Fibroblast of skin of left quadriceps (primary cell): Measurements from ENCODE around the gene ANKRD26.
"Not testable (repeated sequence)": the region's sequence is repeated elsewhere in the genome, so short reads cannot be mapped to it uniquely, and the experiment has no call there.

ENCODE experiments used
- DNase-seq, 2 experiments: peaks; one replicate each; pipeline ENCODE4 v3.0.0-alpha.2; 2013; ENCODE audit warnings: low read depth in 2 of 2

Gene ANKRD26

GRCh38 chr10:27099916-27100812 lies at the start of gene ANKRD26:
TSS of gene ANKRD26 (minus strand) at chr10:27100494. CDS start at chr10:27100326, 168 bp downstream.
- DNase-seq, result peak; percentile 94

GRCh38 chr10:27147701-27148100 lies 47.4 kb upstream of the ANKRD26 start:
- no peak for DNase-seq

DNA sequence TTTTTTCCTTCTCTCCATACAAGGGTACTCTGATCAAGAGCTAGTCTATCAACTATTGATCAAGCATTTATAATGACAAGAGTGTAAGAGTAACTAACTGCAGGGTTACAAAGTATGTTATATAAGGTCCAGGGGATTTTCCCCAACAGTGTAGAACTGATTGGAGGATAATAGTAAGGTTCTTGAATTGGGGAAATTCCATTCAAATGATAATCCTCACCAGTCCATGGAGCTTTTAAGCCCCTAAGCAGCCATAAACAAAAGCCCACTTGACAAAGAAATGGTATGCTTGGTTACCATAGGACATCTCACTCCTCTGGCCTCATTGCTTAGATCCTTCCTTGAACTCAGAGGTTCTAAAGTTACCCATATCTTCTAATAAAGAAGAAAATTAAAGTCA lies 45.6 kb upstream of the ANKRD26 start:
- DNase-seq, result no peak

DNA sequence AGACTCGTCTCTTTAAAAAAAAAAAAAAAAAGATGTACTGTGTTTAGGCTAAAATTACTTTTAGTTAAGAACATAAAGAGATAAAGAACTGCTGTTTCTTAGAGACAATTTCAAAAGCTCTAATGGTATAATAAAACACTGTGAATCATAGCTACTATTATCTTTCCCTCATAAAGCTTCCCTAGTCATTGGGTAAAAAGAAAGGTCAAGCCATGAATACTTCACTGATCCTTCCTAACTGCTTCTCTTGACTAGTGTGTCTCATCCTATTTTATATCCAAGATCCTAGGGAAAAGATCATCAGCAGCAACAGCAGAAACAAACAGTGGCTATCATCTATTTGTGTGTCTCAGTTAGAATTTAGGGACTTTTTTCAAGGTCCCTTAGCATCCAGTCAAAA lies 43.4 kb upstream of the ANKRD26 start:
- DNase-seq, result no peak

DNA sequence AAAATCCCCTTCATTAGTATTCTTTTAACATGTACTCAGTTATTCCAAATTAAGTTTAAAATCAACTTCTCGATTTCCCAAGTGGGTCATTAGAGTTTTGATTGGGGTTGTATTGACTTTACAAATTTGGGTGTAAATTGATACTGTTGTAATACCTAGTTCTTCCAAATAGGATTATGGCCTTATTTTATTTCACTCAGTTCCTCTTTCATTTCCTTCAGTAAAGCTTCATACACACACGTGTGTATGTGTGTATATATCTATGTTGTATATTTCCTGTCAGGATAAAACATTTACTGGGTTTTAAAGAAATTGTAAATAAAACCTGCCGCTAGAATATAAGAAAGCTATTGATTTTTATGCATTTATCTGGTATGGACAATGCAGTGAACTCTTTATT lies 38.0 kb upstream of the ANKRD26 start:
- no peak for DNase-seq

- no peak for DNase-seq
These were observed 34.1 kb upstream of the ANKRD26 start for GRCh38 chr10:27134371-27134770.

DNA sequence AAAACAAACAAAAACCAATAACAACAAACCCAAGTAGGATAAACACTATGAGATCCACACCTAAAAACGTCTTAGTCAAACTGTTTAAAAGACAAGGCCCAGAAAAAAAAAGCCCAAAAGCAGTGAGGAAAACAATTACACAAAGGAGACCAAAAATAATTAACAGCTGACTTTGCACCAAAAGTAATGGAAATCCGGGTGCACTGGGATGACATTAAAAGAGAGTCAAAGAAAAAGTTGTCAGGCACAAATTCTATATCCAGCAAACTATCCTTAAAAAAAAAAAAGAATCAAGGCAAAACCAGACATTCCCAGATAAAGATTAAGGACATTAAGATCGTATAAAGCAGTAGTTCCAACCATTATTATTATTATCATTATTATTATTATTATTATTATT lies 7.9 kb upstream of the ANKRD26 start:
- no peak for DNase-seq

DNA sequence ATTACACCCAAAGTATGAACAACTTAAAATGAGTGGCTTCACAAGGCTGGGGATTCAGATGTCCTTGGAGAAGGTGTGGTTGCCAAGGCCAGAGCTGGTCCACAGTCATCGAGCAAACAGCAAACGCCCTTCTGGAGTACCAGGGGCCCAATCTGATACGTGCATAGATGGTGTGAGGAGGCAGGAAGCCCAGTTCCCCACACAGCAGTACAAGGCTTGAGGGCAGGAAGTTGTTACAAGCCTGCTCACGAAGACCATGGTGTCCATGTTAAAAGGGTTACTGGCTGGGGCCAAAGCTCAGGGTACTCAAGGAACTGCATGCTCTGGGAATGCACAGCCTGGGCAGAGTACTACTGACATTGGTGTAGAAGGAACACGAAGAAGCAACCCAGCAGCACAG lies 4.6 kb upstream of the ANKRD26 start:
- no peak for DNase-seq

DNA sequence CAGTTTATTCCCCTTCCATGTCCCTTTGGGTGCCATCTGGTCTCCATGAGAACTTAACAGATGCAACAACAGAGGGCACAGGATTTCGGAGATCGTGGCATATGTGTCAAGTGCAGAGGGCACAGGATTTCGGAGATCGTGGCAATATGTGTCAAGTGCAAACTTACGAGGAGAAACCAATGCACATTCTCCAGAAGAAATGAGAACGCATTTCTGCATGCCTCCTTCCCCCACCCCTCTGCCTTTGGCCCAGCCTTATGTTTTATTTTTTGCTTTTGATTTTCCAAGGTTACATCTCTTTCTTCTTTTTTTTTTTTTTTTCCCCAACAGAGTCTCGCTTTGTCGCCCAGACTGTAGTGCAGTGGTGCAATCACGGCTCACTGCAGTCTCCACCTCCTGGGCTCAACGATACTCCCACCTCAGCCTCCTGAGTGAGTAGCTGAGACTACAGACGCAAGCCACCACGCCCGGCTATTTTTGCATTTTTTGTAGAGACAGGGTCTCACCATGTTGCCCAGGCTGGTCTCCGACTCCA lies 586 bp upstream of the ANKRD26 start:
- DNase-seq, result peak in 1 of 2 experiments; percentile 1

DNA sequence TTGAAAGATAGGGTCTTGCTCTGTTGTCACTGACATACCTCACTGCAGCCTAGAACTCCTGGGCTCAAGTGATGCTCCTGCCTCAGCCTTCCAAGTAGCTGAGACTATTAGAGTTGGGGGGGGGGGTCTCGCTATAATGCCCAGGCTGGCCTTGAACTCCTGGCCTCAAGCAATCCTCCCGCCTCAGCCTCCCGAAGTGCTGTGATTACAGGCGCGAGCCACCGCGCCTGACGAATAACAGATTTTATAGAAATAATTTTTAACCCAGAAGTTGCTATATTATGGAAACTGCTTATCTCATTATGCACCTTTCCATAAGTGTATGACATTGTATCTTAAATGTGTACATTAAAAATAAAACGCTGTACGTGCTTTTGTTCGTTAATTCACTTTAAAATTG lies 846 bp downstream of the ANKRD26 start:
- no peak for DNase-seq

- DNase-seq, result no peak
These were observed 11.9 kb downstream of the ANKRD26 start for GRCh38 chr10:27088119-27089044.

DNA sequence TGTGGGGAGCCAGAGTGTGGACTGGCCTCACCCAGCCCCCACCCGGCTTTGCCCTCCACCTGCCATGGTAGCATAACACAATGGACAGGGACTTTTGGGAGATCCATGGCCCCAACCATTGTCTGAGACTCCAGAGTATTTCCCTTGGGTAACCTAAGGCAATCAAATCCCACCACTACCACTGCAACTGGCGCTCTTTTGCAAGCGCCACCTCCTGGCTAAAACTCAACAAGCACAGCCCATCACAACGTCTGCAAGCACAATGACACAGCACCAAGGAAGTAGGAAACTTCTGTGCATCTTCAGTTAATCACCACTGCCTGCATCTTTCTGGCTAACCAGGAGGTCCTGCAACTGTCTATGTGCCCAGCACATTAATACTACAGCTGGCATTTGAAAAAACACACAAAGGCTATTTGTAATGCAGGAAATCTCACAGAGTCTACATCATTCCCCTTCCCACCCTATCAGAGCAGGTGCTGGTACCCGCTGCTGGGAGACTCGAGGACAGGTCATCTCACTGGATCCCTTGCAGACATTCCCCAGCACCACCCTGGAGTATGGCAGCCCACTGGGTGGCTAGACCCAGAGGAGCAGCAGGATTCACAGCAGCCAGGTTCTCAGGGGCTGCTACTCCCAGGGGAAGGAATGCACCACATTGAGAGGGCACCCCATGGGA lies 27.7 kb downstream of the ANKRD26 start:
- DNase-seq, result no peak

DNA sequence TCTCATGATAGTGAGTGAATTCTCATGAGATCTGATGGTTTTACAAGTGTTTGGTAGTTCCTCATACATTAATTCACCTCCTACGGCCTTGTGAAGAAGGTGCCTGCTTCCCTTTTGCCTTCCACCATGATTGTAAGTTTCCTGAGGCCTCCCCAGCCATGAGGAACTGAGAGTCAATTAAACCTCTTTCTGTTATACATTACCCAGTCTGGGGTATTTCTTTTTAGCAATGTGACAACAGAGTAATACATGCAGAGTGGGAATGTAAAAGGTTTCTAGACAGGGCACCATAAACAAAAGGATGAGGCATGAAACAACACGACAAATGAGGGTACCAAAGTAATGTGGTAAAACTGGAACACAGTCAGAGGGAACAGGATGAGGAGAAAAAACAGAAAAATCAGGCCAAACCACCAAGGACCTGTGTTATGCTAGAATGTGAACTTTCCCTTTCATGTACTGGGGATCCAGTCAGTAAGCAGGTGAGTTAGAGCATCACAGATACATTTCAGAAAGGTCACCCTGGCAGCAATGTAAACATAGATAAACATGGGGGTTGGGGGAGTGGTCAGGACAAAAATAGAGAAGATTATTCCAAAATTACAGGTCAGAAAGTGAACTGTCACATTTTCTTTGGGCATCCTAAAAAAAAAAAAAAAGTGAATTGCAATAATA lies 31.9 kb downstream of the ANKRD26 start:
- no peak for DNase-seq

- no peak for DNase-seq
These were observed 35.2 kb downstream of the ANKRD26 start for GRCh38 chr10:27065084-27065483.

DNA sequence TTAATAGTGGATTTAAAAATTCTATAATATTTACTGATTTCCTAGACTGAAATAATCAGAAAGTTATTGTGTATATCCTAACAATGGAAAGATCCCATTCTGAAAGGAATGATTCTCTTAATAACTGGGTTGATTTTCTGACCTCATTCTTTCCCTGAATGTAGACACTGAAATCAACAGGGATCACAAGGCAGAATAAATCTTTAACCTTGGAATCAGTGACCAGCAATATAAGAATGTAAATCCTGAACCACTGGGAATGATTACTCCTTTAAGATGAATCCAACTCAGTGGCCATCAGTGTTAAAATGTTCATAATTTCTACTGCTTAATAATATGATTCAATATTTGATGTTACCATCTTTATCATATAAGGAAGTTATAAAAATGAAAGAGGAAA lies 47.6 kb downstream of the ANKRD26 start:
- DNase-seq, result no peak

DNA sequence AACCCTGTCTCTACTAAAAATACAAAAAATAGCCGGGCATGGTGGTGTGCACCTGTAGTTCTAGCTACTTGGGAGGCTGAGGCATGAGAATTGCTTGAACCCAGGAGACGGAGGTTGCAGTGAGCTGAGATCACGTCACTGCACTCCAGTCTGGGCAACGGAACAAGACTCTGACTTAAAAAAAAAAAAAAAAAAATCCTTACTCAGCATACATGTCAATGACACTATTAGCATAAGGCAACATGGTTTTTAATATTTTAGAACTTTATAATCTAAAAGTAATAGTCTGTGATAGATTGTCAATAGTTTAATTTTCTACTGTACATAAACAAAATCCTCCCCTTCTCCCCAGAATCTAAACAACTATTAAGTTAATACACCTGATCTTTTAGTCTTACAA lies 55.0 kb downstream of the ANKRD26 start:
- not testable (repeated sequence) for DNase-seq

DNA sequence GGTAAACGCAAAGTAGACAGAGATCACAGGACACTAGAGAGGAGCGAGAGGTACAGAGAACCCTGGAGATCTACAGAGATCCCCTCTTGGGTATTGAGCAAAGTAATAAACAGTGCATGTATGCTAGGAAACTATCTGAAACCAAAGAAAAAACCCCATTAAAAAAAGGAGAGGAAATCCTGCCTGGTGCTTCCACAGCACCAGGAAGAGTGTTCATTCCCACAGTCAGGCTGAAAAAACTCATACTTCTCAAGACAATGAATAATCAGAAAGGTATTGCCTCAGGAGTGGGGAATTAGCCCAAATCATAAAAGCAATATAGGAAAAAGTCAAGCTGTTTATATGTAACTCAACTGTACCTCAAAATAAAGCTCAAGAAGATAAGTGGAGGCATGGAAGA lies 59.1 kb downstream of the ANKRD26 start:
- no peak for DNase-seq

GRCh38 chr10:27038168-27038567 lies 62.1 kb downstream of the ANKRD26 start:
- no peak for DNase-seq

GRCh38 chr10:27035163-27035562 lies 65.1 kb downstream of the ANKRD26 start:
- no peak for DNase-seq

GRCh38 chr10:27030060-27030459 lies 70.2 kb downstream of the ANKRD26 start:
- no peak for DNase-seq

DNA sequence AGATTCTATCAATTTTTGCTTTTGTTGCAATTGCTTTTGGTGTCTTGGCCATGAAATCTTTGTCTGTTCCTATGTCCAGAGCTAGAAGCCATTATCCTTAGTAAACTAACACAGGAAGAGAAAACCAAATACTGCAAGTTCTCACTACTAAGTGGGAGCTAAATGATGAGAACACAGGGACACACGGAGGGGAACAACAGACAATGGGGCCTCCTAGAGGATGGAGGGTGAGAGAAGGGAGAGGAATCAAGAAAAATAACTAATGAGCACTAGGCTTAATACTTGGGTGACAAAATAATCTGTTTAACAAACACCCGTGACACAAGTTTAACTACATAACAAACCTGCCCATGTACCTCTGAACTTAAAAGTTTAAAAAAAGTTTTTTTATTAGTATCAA lies 78.2 kb downstream of the ANKRD26 start:
- DNase-seq, result no peak
